ENCODE measurements around the gene DGCR8.

DNA sequence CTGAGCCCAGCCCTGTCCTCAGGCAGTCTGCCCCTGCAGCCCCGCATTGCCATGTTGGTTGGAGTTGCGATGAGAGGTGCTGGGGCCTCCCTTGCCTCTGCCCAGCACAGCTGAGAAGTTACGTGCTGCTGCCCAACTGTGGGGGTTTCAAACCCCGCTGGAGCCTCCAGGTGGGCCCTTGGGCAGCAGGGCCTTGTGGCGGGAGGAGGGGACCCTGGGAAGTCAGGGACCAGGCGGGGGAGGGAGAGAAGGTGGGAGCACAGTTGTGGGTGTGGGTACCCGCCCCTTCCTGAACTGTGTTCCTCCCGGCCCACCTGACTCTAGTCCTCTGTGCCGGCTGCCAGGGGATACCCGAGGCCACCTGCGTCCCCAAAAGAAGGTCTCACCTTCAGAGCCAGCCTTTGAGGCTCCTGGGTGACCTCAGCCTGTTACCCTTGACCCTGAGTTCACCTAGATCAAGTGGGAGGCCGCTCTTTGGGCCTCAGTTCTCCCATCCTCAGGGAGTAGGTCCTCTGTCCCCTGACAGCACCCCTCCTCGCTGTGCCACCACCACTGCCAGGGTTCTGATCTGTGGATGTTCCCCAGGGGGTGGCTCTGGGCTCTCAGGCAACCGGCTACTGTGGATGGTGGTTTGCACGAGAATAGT, 78.5 kb downstream of the DGCR8 start:
- TF ChIP-seq POLR2A (IDR thresholded peaks at IDR 0.05; ENCODE audit: low read length) (no peak), GATA1 (IDR thresholded peaks at IDR 0.05; ENCODE audit: low read depth, low read length) (no peak)
